ENCODE data around the gene SH2D3A. TPM values are rescaled to one million over a fixed set of nuclear protein-coding genes. Genes with fewer than 3 reads are reported as not detected.
"Not testable (repeated sequence)": the region's sequence is repeated elsewhere in the genome, so short reads cannot be mapped to it uniquely, and the experiment has no call there.

Gene SH2D3A
- total RNA-seq, 1 experiment from 2014 or later, result not detected

DNA sequence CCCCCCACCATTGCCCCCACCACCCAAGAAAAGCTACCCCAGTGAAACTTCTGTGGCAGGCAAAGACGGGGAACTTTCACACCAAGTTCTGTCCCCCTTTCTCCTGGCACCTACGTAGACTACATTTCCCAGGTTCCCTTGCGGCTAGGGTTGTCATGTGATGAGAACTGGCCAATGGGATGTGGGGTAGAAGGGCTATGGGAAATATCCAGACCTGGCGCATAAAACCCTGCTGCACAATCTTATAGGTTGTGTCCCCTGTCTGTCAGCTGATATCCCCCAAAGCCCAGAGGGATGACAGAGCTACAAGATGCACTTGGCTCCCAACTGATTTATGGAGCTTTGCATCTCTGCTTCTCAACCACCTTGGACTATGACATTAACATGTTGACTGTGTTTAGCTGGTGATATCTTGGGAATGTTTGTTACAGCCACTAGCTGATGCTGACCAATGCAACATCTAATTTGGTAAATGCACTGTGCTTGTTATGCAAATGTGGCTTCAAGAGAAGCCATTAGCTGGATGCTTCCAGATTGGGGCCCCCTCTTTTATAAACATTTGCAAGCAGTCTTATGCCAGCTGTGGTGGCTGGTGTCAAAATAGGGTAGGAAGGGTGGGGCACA lies 6.1 kb downstream of the SH2D3A start:
- peak; percentile 19 for DNase-seq (ENCODE audit: low read depth)

DNA sequence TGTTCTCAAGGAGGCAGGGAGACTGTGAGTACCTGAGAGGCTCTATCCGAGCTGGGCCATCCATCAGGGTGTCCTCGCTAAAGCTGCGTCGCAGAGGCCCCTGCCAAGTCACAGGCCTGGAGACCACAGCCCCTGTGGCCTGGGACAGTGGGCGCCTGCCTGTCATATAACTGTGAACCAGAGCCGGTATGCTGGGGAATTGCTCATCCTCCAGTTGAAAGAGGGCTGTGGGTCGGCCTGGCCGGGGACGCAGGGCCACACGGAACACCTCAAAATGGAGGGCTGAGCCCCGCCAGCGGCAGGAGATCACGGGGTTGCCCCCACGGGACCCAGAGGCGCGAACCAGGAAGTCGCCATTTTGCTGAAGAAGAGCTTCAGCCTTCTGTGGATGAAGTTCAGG lies 6.6 kb downstream of the SH2D3A start:
- DNase-seq (ENCODE audit: low read depth), result no peak

DNA sequence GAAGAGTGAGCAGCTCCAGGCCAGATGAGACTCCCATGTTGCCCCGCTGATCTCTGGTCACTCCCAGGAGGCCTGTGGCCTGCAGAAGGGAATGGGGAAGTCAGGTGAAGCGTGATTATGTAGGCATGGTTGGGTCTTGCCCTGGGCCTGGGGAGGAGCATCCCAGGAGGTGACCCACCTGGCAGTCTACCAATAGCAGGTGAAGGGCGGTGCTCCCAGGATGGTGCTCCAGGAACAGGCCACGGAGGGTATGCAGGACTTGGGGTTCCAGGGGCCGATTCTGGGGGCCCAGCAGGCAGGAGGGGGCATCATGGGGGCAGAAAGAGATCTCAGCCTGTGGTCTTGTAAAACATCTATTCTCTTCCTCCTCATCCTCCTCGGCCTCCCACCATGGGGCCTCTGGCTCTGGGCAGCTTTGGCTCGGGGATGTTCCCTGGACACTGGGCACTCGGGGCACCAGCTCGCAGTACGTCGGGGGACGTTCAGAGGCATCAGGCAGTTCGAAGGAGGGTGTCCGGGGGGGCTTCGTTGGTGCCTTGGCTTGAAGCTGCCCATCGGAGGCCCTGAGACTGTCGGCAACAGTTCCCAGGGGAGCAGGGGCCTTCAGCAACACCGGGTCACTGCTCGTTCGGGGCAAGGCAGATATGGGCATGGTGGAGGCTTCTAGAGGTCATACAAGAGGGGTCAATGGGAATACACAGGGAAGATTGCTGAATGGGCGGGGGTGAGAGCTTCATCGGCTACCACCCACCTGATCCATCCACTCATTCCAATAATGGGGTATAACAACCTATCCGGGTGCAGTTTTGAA lies 12.4 kb downstream of the SH2D3A start:
- DNase-seq (ENCODE audit: low read depth), result no peak

DNA sequence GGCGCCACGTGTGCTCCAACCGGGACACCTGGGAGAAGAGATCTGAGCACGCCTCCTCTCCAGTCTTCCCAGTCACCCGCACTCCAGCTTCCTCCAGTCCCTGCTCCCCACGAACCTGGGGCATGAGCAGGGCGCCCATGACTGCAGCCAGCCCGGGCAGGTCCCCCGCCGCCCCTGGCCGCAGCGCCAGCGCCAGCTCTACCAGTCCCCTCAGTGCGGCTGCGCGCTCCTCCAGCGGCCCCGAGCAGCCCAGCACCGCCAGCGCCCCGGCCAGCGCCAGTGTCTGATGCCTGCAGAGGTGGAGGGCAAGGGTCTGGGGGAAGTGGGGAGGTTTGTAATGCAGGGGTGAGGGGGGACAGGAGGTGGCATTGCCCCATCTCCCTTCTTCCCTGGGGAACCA lies 13.1 kb downstream of the SH2D3A start:
- DNase-seq (ENCODE audit: low read depth), result no peak

DNA sequence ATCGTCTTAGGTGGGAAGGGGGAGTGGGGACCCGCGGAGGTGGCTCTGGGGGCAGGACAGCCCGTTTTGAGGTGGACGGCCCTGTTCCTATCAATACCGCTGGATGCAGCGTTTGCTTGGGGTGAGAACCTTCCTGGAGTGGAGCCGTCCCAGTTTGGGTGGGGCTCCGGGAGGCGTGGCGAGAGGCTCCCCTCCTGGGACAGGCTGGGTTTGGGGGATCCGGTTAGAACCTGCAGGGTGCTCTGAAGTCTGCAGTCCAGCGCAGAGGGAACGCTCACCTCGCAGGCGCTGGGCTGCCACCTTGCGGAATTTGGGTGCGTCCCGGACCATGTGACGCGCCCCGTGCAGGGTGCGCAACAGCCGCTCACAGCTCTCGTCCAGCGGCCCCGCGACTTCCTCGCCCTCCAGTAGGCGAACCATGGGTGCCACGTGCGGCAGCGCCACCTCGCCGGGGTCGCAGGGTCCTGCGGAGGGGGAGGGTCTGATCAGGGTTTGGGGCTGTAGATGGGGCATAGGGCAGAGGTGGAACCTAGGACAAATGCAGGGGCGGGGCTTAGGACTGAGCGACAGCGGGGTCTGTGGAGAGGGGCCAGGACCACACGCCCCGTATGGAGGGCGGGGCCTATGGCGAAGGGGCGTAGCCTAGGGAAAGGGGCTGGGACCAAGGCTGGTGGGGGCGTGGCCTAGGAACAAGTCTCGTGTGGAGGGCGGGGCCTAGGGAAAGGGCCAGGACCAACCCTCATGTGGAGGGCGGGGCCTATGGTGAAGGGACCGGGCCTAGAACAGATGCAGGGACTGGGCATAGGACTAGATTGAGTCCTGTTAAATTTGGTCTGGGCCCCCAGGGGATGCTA lies 13.8 kb downstream of the SH2D3A start:
- peak; percentile 40 for DNase-seq (ENCODE audit: low read depth)

DNA sequence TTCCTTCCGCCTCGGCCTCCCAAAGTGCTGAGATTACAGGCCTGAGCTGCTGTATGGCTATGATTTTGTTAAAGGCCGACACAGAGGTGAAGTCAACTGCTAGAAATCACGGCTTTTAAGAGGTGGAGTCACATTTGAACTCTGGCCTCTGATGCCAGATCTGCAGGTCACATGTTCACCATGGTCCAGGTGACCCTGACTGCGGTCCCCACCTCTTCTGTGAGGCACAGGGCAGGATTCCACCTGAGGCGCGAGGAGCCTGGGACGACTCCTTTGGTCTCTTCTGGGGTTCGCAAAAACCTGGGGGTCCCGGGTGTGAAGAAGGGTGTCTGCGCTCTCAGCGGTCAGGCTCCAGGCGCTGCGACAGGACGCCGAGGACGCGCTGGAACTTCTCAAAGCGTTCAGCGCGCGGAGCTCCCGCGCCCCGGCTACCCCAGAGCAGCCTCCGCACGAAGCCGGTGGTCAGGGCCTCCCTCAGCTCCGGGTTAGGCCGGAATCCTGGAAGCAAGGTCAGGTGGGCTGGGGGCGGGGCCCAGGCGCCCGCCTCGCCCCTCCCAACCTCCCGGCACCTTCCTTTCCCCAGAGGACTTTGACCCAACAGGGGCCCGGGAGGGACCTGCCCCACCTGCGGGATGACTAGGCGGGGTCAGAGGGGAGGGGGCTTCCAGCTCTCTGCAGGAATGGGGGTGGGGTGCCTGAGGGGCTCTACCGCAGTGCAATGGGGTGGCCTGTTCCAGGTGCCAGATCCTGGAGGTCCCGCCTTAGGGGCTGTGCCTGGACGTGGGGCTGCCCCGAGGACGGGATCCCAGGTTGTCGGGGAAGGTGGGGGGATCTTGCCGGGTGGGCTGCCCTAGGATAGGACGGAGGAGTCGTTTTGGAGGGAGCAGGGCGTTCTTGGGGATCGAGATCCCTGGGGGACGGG lies 14.7 kb downstream of the SH2D3A start:
- DNase-seq (ENCODE audit: low read depth), result no peak

DNA sequence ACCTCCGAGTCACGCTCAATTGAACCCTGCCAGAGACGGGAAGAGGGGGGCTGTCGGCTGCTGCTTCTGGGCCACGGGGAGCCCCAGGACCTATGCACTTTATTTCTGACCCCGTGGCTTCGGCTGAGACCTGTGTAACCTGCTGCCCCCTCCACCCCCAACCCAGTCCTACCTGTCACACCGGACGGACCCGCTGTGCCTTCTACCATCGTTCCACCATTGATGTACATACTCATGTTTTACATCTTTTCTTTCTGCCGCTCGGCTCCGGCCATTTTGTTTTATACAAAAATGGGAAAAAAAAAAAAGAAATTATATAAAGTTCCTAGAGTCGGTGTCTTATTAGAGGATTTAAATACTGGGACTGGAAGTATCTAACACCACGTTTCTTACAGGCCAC lies 16.0 kb downstream of the SH2D3A start:
- DNase-seq (ENCODE audit: low read depth), result no peak

DNA sequence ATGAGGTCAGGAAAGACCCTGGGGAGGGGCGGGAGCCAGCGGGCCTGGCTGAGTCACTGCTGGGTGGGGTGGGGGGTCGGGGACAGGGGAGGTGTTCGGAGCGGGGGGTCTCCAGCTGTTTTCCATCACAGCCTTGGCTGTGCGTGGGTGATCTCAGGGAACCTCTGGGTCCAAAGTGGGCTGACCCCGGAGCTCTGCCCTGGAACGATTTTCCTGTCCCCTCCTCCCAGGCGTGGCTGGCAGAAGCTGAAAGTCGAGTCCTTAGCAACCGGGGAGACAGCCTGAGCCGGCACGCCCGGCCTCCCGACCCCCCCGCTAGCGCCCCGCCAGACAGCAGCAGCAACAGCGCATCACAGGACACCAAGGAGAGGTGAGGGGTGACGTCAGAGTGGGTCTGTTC lies 17.2 kb downstream of the SH2D3A start:
- DNase-seq (ENCODE audit: low read depth), result no peak

DNA sequence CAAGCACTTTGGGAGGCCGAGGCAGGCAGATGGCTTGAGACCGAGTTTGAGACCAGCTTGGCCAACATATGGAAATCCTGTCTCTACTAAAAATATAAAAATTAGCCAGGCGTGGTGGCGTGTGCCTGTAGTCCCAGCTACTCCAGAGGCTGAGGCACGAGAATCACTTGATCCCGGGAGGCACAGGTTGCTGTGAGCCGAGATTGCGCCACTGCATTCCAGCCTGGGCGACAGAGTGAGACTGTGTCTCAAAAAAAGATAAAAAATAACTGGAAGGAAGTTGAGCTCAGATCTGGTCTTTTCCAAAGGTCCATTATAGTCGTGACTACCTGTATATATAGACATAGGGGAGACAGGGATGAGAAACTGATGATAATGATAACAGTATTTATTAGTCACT lies 18.7 kb downstream of the SH2D3A start:
- not testable (repeated sequence) for DNase-seq (ENCODE audit: low read depth)

DNA sequence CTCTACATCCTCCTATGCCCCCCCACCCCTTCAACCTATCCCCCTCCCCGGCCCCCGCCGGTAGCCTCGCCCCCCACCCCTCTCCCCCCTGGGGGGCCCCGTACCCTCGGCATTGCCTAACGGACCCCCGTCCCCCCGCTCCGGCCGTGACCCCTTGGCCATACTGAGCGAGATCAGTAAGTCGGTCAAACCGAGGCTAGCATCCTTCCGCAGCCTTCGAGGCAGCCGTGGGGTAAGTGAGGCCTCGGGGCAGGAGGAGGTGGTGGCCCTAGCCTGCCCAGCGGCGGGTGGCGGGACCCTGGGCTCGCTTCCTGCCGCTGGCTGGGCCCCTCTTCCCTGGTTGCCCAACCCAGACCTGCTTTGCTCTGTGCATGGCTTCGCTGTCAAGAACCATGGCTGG lies 21.3 kb downstream of the SH2D3A start:
- DNase-seq (ENCODE audit: low read depth), result no peak

DNA sequence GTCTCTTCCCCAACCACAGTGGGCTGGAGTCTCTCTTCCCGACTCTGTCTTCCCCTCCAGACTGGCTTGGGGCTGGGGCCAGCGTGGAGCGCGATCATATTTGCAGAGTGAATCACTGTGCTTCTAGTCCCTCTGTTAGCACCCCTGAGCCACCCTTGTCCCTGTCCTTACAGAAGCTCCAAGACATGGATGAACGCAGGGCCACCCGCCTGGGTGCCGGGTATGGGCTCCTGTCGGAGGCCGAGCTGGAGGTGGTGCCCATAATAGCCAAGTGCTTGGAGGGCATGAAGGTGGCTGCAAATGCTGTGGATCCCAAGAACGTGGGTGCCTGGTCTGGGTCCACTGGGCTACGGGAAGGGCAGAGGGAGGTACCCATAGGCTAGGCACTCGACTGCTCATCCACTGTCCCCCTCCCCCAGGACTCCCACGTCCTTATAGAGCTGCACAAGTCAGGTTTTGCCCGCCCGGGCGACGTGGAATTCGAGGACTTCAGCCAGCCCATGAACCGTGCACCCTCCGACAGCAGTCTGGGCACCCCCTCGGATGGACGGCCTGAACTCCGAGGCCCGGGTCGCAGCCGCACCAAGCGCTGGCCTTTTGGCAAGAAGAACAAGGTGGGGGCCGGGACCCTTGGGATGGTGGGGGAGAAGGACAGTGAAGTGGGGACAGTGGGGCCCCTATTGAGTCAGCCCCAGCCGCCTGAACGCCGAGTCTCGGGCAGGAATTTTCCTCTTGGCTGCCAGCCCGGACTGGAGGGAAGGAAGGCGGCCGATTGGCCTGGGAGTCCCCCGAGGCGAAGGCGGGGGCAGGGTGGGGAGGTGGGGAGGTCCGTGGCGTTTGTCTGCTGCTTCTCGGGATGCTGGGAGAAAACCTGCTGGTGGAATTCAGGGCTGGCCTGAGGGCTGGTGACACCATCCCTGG lies 22.6 kb downstream of the SH2D3A start:
- DNase-seq (ENCODE audit: low read depth), result peak; percentile 71

DNA sequence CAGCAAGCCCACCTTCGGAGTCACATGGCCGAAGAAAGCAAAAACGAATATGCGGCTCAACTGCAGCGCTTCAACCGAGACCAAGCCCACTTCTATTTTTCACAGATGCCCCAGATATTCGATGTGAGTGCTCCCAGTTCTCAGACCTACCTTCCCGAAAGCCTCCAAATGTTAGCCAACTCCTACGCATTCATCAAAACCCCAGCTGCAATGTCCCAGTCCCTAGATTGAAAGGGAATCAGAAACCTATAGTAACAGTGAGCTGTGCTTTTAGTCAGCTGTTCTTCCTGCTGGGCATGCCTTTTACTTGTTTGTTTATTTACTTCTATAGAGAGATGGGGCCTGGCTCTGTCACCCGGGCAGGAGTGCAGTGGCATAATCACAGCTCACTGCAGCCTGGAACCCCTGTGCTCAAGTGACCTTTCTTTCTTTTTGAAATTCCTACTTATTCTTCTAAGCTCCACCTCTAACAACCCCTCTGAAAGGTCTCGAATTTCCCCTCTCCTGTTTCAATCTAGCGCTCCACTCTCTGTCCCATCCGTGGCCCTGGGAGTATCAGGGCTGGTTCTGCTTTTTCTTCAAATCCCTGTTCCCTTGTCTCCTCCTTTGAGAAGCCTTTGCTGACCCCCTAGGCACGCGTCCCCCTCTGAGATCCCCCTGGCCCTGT lies 23.4 kb downstream of the SH2D3A start:
- DNase-seq (ENCODE audit: low read depth), result no peak

DNA sequence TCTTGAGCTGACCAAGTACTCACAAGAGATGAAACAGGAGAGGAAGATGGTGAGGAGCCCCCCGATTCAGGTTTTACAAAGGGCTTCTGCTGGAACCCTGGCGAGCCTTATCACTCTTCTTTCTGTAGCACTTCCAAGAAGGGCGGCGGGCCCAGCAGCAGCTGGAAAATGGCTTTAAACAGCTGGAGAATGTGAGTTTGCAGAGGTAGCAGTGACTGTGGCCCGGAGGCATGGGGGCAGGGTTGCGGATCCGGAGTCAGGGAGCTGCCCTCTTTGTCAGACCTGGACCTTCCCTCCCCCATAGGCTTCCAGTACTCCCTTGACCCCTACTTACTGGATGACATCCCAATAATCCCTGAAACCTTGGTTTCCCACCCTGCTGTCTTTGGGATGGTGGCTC lies 24.2 kb downstream of the SH2D3A start:
- no peak for DNase-seq (ENCODE audit: low read depth)

DNA sequence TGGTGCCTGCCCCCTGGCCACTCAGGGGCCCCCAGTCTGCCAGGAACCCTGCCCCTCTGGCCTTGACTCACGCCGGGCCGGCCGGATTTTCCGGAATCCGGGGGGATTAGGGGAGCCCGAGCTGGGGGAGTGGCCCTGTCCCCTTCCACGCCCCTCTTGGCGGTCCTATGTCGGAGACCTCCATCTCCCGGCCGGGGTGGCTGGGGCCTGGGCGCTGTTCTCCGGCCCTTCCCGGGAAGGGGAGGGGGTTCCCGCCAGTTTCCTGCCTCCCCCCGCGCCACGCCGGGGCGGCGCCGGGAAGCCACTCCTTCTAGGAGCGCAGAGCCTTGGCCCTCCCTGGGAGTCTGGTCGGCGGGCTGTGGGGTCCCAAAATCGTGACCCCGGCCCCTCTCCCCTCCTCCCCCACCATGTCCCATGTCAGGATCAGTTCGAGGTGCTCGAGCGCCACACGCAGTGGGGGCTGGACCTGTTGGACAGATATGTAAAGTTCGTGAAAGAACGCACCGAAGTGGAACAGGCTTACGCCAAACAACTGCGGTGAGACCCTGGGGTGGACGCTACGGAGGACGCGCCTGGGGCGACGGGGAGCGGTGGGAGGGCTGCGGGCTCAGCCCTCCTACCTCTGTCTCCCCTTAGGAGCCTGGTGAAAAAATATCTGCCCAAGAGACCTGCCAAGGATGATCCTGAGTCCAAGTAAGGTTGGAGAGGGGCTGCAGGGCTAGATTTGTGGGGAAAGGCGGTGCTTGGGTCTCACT lies 26.5 kb downstream of the SH2D3A start:
- peak; percentile 49 for DNase-seq (ENCODE audit: low read depth)

DNA sequence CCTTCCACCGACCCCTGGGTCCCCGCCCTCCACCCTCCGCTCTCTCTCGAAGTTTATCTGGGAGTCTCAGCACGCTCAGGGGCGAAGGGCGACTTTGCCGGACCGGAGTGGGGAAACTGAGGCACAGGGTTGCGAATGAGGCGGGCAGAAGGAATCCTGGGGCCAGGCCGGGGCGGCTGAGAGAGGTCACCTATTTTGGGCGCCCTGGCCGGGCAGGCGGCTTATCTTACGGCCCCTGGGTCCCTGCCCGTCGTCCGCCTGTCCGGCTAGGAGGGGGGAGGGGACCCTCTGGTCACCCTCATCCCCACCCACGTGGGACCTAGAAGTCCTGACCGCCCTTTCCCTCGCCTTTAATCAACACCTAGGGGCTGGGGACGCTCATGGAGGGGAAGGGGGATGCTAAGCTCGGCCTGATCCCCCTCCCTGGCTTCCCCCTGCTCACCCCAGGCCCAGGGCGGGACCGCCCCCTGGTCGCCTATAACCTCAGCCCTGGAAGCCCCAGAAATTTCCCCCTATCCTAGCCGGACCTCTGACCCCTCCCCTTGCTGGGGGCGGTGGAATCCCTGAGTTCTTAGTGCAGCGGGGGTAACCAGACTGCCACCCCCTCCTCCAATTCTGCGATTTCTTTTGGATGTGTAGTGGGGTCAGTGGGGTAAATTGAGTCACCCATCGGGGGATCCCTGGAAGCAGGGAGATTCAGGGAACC lies 27.2 kb downstream of the SH2D3A start:
- DNase-seq (ENCODE audit: low read depth), result peak; percentile 9

DNA sequence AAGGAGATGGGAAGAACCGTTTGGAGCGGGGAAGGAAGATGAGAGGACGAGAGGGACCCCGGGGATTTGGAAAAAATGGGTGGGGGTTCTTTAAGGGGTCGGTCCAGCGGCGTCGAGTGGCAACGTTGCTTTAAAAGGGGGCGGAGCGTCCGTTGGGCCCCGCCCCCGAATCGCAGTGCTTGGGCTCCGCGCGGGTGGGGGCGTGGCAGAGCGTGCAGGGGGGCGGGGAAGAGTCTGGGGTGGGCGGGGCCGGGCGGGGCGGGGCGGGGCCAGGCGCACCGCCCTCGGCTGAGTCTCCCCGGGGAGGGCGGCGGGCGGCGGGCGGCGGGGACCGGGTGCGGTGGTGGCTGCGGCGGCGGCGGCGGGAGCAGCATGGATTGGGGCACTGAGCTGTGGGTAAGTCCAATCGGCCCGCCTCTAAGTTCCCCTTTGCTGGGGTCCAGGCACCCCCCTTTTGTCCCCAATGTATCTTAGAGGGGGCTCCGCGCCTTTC lies 27.8 kb downstream of the SH2D3A start, which contains the start of gene TRIP10:
TSS of gene TRIP10 (plus strand) at position 291 of the 493 bp plus-strand sequence. CDS start at position 373, 82 bp downstream.
- peak; percentile 74 for DNase-seq (ENCODE audit: low read depth)

DNA sequence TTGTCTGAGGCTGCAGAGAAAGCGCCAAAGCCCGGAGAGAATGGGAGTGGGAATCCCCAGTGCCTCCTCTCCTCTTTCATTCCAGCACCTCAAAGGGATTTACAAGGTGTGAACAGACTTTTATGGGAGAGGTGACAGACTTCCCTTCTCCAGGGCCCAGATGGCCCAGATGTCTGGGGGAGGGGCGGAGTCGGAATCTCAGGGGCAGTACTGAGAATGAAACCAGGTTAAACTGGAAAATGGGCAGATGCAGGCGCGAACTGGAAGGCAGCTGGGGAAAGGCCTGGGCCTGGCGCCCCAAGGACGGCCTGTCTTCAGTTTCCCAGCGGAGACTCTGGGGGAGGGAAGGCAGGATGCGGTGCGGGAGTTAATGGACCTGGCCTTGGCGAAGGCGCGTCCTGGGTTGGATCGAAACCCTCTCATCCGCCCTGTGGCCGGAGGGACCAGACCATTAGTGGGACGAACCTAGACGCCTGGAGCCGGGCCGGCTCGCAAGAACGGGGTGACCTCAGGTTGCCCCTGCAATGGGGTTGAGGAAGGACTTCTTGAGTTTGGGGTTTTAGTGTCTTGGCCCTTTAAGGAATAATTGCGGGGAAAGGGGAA lies 28.3 kb downstream of the SH2D3A start:
- peak; percentile 10 for DNase-seq (ENCODE audit: low read depth)
